ENCODE measurements around the gene ZNF687. TPM values are rescaled to one million over a fixed set of nuclear protein-coding genes. Genes with fewer than 3 reads are reported as not detected.

The ZNF687 gene, protein sequence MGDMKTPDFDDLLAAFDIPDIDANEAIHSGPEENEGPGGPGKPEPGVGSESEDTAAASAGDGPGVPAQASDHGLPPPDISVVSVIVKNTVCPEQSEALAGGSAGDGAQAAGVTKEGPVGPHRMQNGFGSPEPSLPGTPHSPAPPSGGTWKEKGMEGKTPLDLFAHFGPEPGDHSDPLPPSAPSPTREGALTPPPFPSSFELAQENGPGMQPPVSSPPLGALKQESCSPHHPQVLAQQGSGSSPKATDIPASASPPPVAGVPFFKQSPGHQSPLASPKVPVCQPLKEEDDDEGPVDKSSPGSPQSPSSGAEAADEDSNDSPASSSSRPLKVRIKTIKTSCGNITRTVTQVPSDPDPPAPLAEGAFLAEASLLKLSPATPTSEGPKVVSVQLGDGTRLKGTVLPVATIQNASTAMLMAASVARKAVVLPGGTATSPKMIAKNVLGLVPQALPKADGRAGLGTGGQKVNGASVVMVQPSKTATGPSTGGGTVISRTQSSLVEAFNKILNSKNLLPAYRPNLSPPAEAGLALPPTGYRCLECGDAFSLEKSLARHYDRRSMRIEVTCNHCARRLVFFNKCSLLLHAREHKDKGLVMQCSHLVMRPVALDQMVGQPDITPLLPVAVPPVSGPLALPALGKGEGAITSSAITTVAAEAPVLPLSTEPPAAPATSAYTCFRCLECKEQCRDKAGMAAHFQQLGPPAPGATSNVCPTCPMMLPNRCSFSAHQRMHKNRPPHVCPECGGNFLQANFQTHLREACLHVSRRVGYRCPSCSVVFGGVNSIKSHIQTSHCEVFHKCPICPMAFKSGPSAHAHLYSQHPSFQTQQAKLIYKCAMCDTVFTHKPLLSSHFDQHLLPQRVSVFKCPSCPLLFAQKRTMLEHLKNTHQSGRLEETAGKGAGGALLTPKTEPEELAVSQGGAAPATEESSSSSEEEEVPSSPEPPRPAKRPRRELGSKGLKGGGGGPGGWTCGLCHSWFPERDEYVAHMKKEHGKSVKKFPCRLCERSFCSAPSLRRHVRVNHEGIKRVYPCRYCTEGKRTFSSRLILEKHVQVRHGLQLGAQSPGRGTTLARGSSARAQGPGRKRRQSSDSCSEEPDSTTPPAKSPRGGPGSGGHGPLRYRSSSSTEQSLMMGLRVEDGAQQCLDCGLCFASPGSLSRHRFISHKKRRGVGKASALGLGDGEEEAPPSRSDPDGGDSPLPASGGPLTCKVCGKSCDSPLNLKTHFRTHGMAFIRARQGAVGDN
- 10 to 100 TPM; 25.5 to 26.6 TPM for total RNA-seq

DNA sequence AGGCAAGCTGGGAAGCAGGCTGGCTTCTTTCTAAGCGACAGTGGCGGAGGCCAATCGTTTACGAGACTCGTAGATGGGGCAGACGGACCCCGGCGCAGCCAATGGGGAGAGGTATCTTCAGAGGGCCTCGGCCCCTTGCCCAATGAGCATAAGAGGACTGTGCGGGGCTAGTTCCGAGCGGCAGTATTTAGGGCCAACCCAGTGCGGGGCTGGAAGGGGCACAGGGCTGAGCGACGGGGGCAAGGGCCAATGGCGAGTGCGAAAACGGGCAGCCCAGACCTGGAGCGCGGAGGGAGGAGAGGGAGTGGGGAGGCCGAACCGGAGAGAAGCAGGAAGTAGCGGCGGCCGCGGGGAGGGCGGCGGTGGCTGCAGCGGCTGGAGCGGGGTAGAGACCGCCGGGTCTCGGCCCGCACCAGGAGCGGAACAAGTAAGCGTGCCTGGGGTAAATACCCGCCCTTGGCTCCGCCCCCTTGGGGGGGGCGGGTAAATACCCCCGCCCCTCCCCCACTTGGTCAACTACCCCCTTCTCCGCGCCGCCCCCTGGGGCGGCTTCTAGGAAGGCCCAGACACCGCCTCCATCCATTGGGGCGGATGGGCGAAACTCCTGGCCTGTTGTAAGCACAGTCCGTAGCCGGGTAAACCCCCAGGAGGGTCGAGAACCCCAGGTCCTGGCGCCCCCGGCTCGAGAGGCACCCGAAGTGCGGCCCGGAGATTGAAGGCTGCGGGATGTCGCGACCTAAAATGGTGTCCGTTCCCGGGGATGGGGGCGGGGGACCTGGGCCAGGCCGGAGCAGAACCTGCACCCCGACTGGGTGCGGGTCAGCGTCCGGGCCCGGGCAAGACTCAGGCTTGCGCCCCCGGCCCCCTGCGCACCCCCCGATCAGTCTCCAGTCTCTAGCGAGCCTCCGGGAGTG is at the start of gene ZNF687:
ZNF687 (plus strand) TSS at position 331 of the 914 bp plus-strand sequence. CDS start 3,993 bp downstream, outside the sequence.
- Mint-ChIP-seq H3K4me1 (ENCODE audit: low read depth) (peaks cover 19% of the 10 kb centered on the region), H3K27ac (peak within 1 kb of the TSS; percentile 100), H3K9me3 (ENCODE audit: insufficient read depth) (no peaks in the 10 kb centered on the region), H3K4me3 (peak within 1 kb of the TSS; percentile 98), H3K36me3 (ENCODE audit: low read depth) (peaks cover 14% of the 10 kb centered on the region), H3K27me3 (ENCODE audit: low read depth) (no peaks in the 10 kb centered on the region)
- ChIA-PET POLR2A (interaction anchor here (0.6 to 3.4 kb wide), 28 partner anchors 10 to 234 kb away, joined by 3 to 29 read pairs (median 3); partner anchors contain the start of genes C1orf56, PI4KB, PIP5K1A and POGZ), CTCF (interaction anchor here (0.6 to 2.8 kb wide), 19 partner anchors 10 to 312 kb away, joined by 3 to 16 read pairs (median 5); partner anchors contain the start of genes PI4KB and VPS72)
- DNase-seq (peak; percentile 99), ATAC-seq (peak; percentile 94)

DNA sequence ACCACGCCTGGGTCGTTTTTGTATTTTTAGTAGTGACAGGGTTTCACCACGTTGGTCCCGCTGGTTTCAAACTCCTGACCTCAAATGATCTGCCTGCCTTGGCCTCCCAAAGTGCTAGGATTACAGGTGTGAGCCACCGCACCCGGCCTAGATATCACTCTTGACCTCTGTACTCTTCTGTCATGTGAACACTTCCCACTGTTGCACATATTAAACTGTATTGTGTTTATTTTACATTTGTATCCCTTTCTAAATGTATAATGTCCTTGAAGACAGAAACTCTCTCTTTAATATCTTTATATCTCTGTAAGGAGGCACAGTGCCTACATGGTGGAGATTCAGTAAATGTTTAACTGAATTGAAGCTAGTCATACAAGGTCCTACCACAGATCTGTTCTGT is 46.9 kb upstream of the ZNF687 start:
- ChIA-PET POLR2A (no interaction called here), CTCF (interaction anchor here (1.3 to 2.0 kb wide), 3 partner anchors 13 to 135 kb away, joined by 3 to 8 read pairs (median 4); no protein-coding TSS in a partner anchor)
- Mint-ChIP-seq H3K9me3 (ENCODE audit: insufficient read depth) (no peaks in the 10 kb centered on the region), H3K27me3 (ENCODE audit: low read depth) (no peaks in the 10 kb centered on the region), H3K36me3 (ENCODE audit: low read depth) (peaks cover 64% of the 10 kb centered on the region), H3K4me1 (ENCODE audit: low read depth) (no peaks in the 10 kb centered on the region), H3K4me3 (no peak overlapping the region), H3K27ac (no peak overlapping the region)
- no peak for DNase-seq
- ATAC-seq, result no peak

DNA sequence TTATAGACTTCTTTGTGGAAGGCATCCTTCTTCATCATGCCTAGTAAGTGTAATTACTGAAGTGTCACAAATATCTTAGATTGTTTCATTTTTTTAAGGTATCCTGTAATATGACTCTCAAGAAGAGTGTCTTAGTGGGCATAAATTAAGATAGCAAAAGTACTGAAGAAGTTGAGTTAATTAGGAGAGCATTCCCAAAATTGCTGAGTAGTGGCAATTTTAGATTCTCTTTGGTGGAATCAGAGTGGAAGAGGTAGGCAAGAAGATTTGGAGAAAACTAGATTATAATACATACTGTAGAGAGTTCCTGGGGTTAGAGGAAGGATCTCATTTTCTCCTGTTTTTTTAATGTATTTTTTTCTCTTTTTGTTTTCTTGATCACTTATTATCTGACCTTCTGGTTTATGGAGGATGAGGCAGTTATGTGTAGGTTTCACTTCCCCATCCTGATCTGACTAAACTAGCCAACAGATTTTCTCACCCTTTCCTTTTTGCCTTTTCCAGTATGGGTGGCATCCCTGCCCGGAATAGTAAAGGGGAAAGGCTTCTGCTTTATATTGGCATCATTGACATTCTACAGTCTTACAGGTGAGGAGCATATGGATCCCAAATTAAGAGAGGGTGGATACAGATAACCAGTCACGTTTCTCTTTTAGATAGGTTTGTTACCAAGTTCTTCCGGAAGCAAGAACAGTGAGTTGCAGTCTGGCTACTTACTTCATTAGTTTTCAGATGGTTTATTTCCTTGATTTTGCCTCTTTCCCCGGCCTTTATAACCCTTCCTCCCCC is 44.2 kb upstream of the ZNF687 start:
- peak overlapping the region; percentile 13 for H3K27ac Mint-ChIP-seq
- no peak for DNase-seq
- peaks cover 66% of the 10 kb centered on the region for H3K36me3 Mint-ChIP-seq (ENCODE audit: low read depth)
- ATAC-seq, result no peak
- H3K4me3 Mint-ChIP-seq, result no peak overlapping the region
- no peaks in the 10 kb centered on the region for H3K9me3 Mint-ChIP-seq (ENCODE audit: insufficient read depth)
- no peaks in the 10 kb centered on the region for H3K4me1 Mint-ChIP-seq (ENCODE audit: low read depth)
- POLR2A ChIA-PET, result interaction anchor here (0.8 kb wide), 1 partner anchor 7 kb away, joined by 3 read pairs; no protein-coding TSS in a partner anchor
- CTCF ChIA-PET, result interaction anchor here (0.6 to 0.9 kb wide), 3 partner anchors 8 to 17 kb away, joined by 3 read pairs; partner anchors contain the start of gene PSMD4
- H3K27me3 Mint-ChIP-seq (ENCODE audit: low read depth), result no peaks in the 10 kb centered on the region

DNA sequence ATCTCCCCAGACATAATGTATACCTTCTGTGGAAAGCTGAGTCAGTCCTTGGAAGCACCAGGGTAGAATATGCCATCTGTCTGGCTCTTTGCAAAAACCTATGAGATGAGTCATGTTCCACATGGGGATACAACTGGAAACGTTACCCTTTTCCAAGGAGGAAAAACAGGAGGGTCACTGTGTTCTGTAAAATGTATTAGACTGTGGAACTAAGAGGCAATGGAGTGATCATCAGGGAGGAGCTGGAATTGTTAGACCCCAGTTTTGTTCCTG is 43.7 kb upstream of the ZNF687 start:
- Mint-ChIP-seq H3K9me3 (ENCODE audit: insufficient read depth) (no peaks in the 10 kb centered on the region), H3K4me3 (no peak overlapping the region), H3K4me1 (ENCODE audit: low read depth) (no peaks in the 10 kb centered on the region), H3K27ac (no peak overlapping the region), H3K27me3 (ENCODE audit: low read depth) (no peaks in the 10 kb centered on the region), H3K36me3 (ENCODE audit: low read depth) (peaks cover 71% of the 10 kb centered on the region)
- ATAC-seq (no peak), DNase-seq (no peak)
- POLR2A ChIA-PET, result interaction anchor here (0.8 kb wide), 1 partner anchor 8 kb away, joined by 3 read pairs; no protein-coding TSS in a partner anchor
- CTCF ChIA-PET, result interaction anchor here (0.7 to 0.9 kb wide), 2 partner anchors 9 to 13 kb away, joined by 3 read pairs; no protein-coding TSS in a partner anchor

DNA sequence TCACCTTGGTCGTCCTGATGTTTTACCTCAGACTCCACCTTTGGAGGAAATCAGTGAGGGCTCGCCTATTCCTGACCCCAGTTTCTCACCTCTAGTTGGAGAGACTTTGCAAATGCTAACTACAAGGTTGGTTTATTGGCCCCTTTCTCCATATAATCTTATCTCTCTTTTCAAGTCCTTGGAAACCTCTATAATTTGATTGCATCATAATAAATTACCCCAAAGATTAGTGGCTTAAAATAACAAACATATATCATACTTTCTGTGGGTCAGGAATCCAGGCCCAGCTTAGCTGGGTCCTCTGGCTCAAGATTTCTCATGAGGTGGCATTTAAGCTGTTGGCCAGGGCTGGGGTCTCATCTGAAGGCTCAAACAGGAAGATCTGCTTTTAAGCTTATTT is 39.7 kb upstream of the ZNF687 start:
- H3K36me3 Mint-ChIP-seq (ENCODE audit: low read depth), result peaks cover 75% of the 10 kb centered on the region

DNA sequence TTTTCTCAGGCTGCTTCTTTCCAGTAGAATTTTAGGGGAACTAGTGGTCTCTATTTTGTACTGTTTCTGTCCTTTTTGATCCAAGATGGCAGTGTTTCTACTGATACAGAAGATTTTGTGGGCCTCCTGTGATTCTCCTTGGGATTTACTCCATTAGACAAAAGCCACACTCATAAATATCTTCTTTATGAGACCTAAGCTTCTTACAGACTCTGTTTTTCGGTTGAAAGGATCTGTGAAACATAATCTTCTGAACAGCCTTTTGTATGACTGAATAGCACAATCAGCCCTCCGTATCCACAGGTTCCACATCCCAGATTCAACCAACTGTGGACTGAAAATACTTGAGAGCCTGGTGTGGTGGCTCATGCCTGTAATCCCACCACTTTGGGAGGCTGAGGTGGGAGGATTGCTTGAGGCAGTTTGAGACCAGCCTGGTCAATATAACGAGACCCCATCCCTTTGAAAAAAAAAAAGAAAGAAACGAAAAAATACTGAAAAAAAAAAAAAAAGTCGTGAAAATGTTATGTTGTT is 38.3 kb upstream of the ZNF687 start:
- Mint-ChIP-seq H3K9me3 (ENCODE audit: insufficient read depth) (no peaks in the 10 kb centered on the region), H3K4me1 (ENCODE audit: low read depth) (no peaks in the 10 kb centered on the region), H3K36me3 (ENCODE audit: low read depth) (peaks cover 77% of the 10 kb centered on the region), H3K27me3 (ENCODE audit: low read depth) (no peaks in the 10 kb centered on the region), H3K4me3 (no peak overlapping the region), H3K27ac (no peak overlapping the region)
- ChIA-PET POLR2A (no interaction called here), CTCF (interaction anchor here (1.9 kb wide), 1 partner anchor 8 kb away, joined by 10 read pairs; no protein-coding TSS in a partner anchor)
- DNase-seq (no peak), ATAC-seq (no peak)

More for the DNA sequence above, 39.7 kb upstream of the ZNF687 start:
- Mint-ChIP-seq H3K27me3 (ENCODE audit: low read depth) (no peaks in the 10 kb centered on the region), H3K4me1 (ENCODE audit: low read depth) (no peaks in the 10 kb centered on the region), H3K9me3 (ENCODE audit: insufficient read depth) (no peaks in the 10 kb centered on the region), H3K27ac (no peak overlapping the region), H3K4me3 (no peak overlapping the region)
- POLR2A ChIA-PET, result no interaction called here
- DNase-seq, result no peak
- CTCF ChIA-PET, result interaction anchor here (1.9 kb wide), 1 partner anchor 9 kb away, joined by 10 read pairs; no protein-coding TSS in a partner anchor
- ATAC-seq, result no peak

DNA sequence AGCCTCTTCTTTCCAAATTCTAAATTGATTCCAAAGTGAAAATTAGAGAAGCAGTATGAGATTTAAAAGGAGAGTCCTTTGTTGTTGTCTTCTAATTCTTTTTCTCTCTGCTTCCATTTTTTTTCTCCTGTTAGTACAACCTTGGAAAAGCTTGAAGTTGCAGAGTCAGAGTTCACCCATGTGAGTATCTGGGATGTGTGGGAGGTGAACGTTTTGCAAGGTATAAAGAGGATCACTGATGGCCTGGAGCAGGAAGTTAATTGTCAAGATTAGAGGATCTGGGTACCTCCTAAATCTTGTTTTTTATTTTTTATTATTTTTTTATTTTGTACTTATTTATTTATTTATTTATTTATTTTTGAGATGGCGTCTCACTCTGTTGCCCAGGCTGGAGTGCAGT is 35.3 kb upstream of the ZNF687 start:
- CTCF ChIA-PET, result interaction anchor here (0.9 to 1.7 kb wide), 3 partner anchors 8 to 80 kb away, joined by 3 to 6 read pairs (median 3); partner anchors contain the start of genes PI4KB and PSMD4
- DNase-seq (no peak), ATAC-seq (no peak)
- no peaks in the 10 kb centered on the region for H3K9me3 Mint-ChIP-seq (ENCODE audit: insufficient read depth)
- H3K4me1 Mint-ChIP-seq (ENCODE audit: low read depth), result peaks cover 2% of the 10 kb centered on the region
- H3K4me3 Mint-ChIP-seq, result no peak overlapping the region
- peaks cover 73% of the 10 kb centered on the region for H3K36me3 Mint-ChIP-seq (ENCODE audit: low read depth)
- no peak overlapping the region for H3K27ac Mint-ChIP-seq
- H3K27me3 Mint-ChIP-seq (ENCODE audit: low read depth), result no peaks in the 10 kb centered on the region
- POLR2A ChIA-PET, result no interaction called here

DNA sequence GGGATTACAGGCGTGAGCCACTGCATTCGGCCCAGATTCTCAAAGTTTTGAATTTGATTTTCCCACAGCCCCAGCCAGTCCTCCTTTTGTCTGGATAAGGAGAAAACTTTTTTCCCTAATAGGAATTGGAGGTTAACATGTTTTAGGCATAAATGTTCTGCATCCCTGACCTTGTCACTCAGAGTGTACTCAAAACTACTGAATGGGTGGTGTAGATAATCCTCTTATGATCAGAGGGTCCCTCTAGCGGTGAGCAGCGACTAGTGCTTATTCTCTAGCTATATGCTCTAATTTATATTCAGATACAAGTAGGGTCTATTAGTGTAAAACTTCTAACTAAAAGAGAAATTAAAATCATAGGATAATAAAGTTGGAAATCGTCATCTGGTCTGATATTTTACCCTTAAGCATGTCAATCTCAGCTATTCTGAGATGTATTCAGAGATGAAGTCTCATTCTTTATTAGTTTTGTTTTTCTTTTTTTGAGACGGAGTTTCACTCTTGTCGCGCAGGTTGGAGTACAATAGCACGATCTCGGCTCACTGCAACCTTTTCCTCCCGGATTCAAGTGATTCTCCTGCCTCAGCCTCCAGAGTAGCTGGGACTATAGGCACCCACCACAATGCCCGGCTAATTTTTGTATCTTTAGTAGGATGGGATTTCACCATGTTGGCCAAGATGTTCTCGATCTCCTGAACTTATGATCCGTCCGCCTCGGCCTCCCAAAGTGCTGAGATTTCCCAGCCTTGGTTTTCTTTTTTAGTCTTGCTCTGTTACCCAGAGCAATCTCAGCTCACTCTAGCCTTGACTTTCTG is 30.2 kb upstream of the ZNF687 start:
- no peak overlapping the region for H3K4me3 Mint-ChIP-seq
- H3K36me3 Mint-ChIP-seq (ENCODE audit: low read depth), result peaks cover 35% of the 10 kb centered on the region
- peaks cover 20% of the 10 kb centered on the region for H3K4me1 Mint-ChIP-seq (ENCODE audit: low read depth)
- ChIA-PET POLR2A (interaction anchor here (1.0 to 1.9 kb wide), 5 partner anchors 30 to 89 kb away, joined by 3 to 5 read pairs (median 3); partner anchors contain the start of genes PIP5K1A and VPS72), CTCF (interaction anchor here (0.6 to 3.0 kb wide), 43 partner anchors 9 to 227 kb away, joined by 3 to 30 read pairs (median 5); partner anchors contain the start of genes C1orf56, PI4KB, PIP5K1A and TNFAIP8L2)
- no peaks in the 10 kb centered on the region for H3K27me3 Mint-ChIP-seq (ENCODE audit: low read depth)
- no peaks in the 10 kb centered on the region for H3K9me3 Mint-ChIP-seq (ENCODE audit: insufficient read depth)
- no peak overlapping the region for H3K27ac Mint-ChIP-seq
- DNase-seq (peak; percentile 81), ATAC-seq (peak; percentile 59)

Measured in activated CD8-positive, alpha-beta T cell treated with anti-CD3 and anti-CD28 coated beads, Interleukin-2, amount 10 ng/mL, durations not matched to agents 7 days and 5 days (primary cell).